IMR-90 (cell line): ENCODE results near the gene NFIX.
"Not testable (repeated sequence)": the region's sequence is repeated elsewhere in the genome, so short reads cannot be mapped to it uniquely, and the experiment has no call there.

Experiments
- MAZ ChIP-seq: IDR thresholded peaks from 2 replicates; pipeline ENCODE4 v1.6.1; 2012; ENCODE audit warnings: low read depth, mild to moderate bottlenecking, low read length, improper control_type of control experiment, moderate library complexity, borderline replicate concordance
- MXI1 ChIP-seq: IDR thresholded peaks from 2 replicates; pipeline ENCODE4 v1.6.1; 2012; ENCODE audit warnings: low read depth, mild to moderate bottlenecking, low read length, moderate library complexity, borderline replicate concordance
- NFE2L2 ChIP-seq: fragments of 150-350 bp; IDR thresholded peaks from 2 replicates; pipeline ENCODE4 v1.6.1; 2016; ENCODE audit warnings: low read depth, mild to moderate bottlenecking, low read length
- POLR2A ChIP-seq: IDR thresholded peaks from 2 replicates; pipeline ENCODE4 v1.6.1; 2012; ENCODE audit warnings: mild to moderate bottlenecking, low read depth, low read length
- RAD21 ChIP-seq: IDR thresholded peaks from 2 replicates; pipeline ENCODE4 v1.6.1; 2012; ENCODE audit warnings: low read length, improper control_type of control experiment
- RFX5 ChIP-seq: IDR thresholded peaks from 2 replicates; pipeline ENCODE4 v1.8.0; 2012; ENCODE audit warnings: low read depth, mild to moderate bottlenecking, low read length, moderate library complexity
- SMC3 ChIP-seq: fragments of 150-350 bp; IDR thresholded peaks from 2 replicates; pipeline ENCODE4 v1.6.1; 2016; ENCODE audit warnings: low read depth, mild to moderate bottlenecking, antibody characterized with exemption, low read length, moderate library complexity
- TF ChIP-seq, protein P1 (sequence below): conservative IDR thresholded peaks from 2 replicates; pipeline ENCODE4 v1.5.1; 2012; ENCODE audit warnings: mild to moderate bottlenecking, low read depth, low read length, improper control_type of control experiment
- TF ChIP-seq, protein P2 (sequence below): fragments of 150-350 bp; IDR thresholded peaks from 2 replicates; pipeline ENCODE4 v1.6.1; 2016; ENCODE audit warnings: low read depth, mild to moderate bottlenecking, low read length, moderate library complexity, borderline replicate concordance
- TF ChIP-seq, protein P3 (sequence below): fragments of 150-350 bp; IDR thresholded peaks from 2 replicates; pipeline ENCODE4 v1.6.1; 2017; ENCODE audit warnings: mild to moderate bottlenecking, antibody characterized with exemption, low read length, low read depth

DNA sequence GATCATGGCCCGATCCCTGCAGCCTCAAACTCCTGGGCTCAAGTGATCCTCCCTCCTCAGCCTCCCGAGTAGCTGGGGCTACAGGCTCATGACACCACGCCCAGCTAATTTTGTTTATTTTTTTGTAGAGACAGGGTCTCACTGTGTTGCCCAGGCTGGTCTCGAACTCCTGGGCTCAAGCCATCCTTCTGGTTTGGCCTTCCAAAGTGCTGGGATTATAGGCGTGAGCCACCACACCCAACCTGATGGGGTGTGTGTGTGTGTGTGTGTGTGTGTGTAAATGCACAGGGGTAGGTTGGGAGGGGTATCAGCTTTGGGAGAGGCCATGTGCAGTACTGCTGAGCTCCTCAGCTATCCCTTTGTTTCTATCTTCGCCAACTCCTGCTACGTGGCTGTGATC lies 19.2 kb upstream of the NFIX start:
- TF ChIP-seq, protein P1, sequence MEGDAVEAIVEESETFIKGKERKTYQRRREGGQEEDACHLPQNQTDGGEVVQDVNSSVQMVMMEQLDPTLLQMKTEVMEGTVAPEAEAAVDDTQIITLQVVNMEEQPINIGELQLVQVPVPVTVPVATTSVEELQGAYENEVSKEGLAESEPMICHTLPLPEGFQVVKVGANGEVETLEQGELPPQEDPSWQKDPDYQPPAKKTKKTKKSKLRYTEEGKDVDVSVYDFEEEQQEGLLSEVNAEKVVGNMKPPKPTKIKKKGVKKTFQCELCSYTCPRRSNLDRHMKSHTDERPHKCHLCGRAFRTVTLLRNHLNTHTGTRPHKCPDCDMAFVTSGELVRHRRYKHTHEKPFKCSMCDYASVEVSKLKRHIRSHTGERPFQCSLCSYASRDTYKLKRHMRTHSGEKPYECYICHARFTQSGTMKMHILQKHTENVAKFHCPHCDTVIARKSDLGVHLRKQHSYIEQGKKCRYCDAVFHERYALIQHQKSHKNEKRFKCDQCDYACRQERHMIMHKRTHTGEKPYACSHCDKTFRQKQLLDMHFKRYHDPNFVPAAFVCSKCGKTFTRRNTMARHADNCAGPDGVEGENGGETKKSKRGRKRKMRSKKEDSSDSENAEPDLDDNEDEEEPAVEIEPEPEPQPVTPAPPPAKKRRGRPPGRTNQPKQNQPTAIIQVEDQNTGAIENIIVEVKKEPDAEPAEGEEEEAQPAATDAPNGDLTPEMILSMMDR = not testable (repeated sequence)
- not testable (repeated sequence) for TF ChIP-seq SMC3, MXI1, RFX5, RAD21, POLR2A, NFE2L2, MAZ
- TF ChIP-seq, protein P2, sequence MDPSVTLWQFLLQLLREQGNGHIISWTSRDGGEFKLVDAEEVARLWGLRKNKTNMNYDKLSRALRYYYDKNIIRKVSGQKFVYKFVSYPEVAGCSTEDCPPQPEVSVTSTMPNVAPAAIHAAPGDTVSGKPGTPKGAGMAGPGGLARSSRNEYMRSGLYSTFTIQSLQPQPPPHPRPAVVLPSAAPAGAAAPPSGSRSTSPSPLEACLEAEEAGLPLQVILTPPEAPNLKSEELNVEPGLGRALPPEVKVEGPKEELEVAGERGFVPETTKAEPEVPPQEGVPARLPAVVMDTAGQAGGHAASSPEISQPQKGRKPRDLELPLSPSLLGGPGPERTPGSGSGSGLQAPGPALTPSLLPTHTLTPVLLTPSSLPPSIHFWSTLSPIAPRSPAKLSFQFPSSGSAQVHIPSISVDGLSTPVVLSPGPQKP = not testable (repeated sequence)
- TF ChIP-seq, protein P3, sequence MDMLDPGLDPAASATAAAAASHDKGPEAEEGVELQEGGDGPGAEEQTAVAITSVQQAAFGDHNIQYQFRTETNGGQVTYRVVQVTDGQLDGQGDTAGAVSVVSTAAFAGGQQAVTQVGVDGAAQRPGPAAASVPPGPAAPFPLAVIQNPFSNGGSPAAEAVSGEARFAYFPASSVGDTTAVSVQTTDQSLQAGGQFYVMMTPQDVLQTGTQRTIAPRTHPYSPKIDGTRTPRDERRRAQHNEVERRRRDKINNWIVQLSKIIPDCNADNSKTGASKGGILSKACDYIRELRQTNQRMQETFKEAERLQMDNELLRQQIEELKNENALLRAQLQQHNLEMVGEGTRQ = not testable (repeated sequence)
